ENCODE data around the gene ANKS3.

Gene ANKS3

GRCh38 chr16:4763791-4764190 lies 29.7 kb upstream of the ANKS3 start:
- Histone ChIP-seq H2AFZ (ENCODE audit: low read depth, low read length) (no peak overlapping the region), H3K27me3 (ENCODE audit: low read depth, low read length) (no peaks in the 10 kb centered on the region), H3K27ac (ENCODE audit: low read length) (no peak overlapping the region), H3K4me2 (ENCODE audit: low read length) (no peak overlapping the region), H3K36me3 (replicated peaks; ENCODE audit: low read depth, low read length) (peaks cover 23% of the 10 kb centered on the region), H3K9ac (ENCODE audit: low read length) (no peak overlapping the region), H4K20me1 (ENCODE audit: insufficient read depth, low read length) (no peaks in the 10 kb centered on the region), H3K79me2 (ENCODE audit: low read length) (peaks cover 18% of the 10 kb centered on the region), H3K9me3 (ENCODE audit: insufficient read depth, low read length) (no peaks in the 10 kb centered on the region), H3K4me3 (ENCODE audit: low read length) (no peak overlapping the region), H3K4me1 (ENCODE audit: low read length) (peaks cover 6% of the 10 kb centered on the region)
- no peak for TF ChIP-seq EZH2phosphoT487 (IDR thresholded peaks at IDR 0.05; ENCODE audit: low read depth)
- TF ChIP-seq, protein P1, sequence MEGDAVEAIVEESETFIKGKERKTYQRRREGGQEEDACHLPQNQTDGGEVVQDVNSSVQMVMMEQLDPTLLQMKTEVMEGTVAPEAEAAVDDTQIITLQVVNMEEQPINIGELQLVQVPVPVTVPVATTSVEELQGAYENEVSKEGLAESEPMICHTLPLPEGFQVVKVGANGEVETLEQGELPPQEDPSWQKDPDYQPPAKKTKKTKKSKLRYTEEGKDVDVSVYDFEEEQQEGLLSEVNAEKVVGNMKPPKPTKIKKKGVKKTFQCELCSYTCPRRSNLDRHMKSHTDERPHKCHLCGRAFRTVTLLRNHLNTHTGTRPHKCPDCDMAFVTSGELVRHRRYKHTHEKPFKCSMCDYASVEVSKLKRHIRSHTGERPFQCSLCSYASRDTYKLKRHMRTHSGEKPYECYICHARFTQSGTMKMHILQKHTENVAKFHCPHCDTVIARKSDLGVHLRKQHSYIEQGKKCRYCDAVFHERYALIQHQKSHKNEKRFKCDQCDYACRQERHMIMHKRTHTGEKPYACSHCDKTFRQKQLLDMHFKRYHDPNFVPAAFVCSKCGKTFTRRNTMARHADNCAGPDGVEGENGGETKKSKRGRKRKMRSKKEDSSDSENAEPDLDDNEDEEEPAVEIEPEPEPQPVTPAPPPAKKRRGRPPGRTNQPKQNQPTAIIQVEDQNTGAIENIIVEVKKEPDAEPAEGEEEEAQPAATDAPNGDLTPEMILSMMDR (IDR thresholded peaks at IDR 0.05; ENCODE audit: low read depth, low read length): no peak

GRCh38 chr16:4762205-4762604 lies 28.1 kb upstream of the ANKS3 start:
- peaks cover 6% of the 10 kb centered on the region for H3K4me1 ChIP-seq (ENCODE audit: low read length)
- H3K36me3 ChIP-seq (replicated peaks; ENCODE audit: low read depth, low read length): peaks cover 26% of the 10 kb centered on the region
- no peak overlapping the region for H2AFZ ChIP-seq (ENCODE audit: low read depth, low read length)
- peaks cover 18% of the 10 kb centered on the region for H3K79me2 ChIP-seq (ENCODE audit: low read length)
- no peaks in the 10 kb centered on the region for H3K27me3 ChIP-seq (ENCODE audit: low read depth, low read length)
- no peaks in the 10 kb centered on the region for H4K20me1 ChIP-seq (ENCODE audit: insufficient read depth, low read length)
- H3K9me3 ChIP-seq (ENCODE audit: insufficient read depth, low read length): no peaks in the 10 kb centered on the region
- H3K9ac ChIP-seq (ENCODE audit: low read length): no peak overlapping the region
- H3K27ac ChIP-seq (ENCODE audit: low read length): no peak overlapping the region
- TF ChIP-seq EZH2phosphoT487 (IDR thresholded peaks at IDR 0.05; ENCODE audit: low read depth): no peak
- TF ChIP-seq, protein P1 (IDR thresholded peaks at IDR 0.05; ENCODE audit: low read depth, low read length): no peak
- no peak overlapping the region for H3K4me2 ChIP-seq (ENCODE audit: low read length)
- H3K4me3 ChIP-seq (ENCODE audit: low read length): no peak overlapping the region

DNA sequence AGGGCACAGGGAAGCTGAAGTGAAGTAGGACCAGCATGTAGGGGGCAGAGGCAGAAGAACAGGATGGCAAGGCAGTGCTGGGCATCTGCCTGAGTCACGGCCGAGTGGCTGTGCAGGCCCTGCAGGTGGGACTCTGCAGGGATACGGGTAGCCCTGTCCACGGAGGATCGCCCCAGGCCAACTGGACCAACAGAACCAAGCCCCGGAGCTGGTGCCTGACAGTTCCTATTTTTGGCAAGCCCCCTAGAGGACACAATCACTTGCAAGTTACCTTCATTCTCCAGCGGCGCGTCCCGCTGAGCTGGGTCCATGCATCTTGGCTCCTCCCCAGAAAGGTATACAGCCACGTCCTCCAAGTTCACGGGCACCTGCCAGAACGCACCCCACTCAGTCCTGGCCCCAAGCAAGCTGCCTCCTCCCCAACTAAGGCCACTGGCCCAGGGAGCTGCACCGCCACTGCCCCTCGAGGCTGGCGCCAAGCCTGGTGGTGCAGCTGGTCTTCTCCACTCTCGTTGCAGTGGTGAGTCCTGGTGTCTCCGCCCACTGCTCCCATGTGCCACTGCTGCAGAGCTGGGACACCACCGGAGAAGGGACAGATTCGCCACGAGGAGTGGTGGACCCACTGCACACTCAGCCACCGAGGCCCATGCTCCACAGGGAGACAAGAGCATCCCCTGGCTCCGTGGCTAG lies 26.3 kb upstream of the ANKS3 start:
- Histone ChIP-seq H3K36me3 (replicated peaks; ENCODE audit: low read depth, low read length) (peaks cover 34% of the 10 kb centered on the region), H3K27ac (ENCODE audit: low read length) (no peak overlapping the region), H2AFZ (ENCODE audit: low read depth, low read length) (no peak overlapping the region), H3K4me1 (ENCODE audit: low read length) (no peaks in the 10 kb centered on the region), H3K4me2 (ENCODE audit: low read length) (no peak overlapping the region), H3K4me3 (ENCODE audit: low read length) (no peak overlapping the region), H4K20me1 (ENCODE audit: insufficient read depth, low read length) (no peaks in the 10 kb centered on the region), H3K79me2 (ENCODE audit: low read length) (peaks cover 4% of the 10 kb centered on the region; the same call in 1 of the 2 replicates), H3K27me3 (ENCODE audit: low read depth, low read length) (no peaks in the 10 kb centered on the region), H3K9ac (ENCODE audit: low read length) (no peak overlapping the region), H3K9me3 (ENCODE audit: insufficient read depth, low read length) (no peaks in the 10 kb centered on the region)
- TF ChIP-seq, protein P1 (IDR thresholded peaks at IDR 0.05; ENCODE audit: low read depth, low read length): no peak
- no peak for TF ChIP-seq EZH2phosphoT487 (IDR thresholded peaks at IDR 0.05; ENCODE audit: low read depth)

- H3K36me3 ChIP-seq (replicated peaks; ENCODE audit: low read depth, low read length): peaks cover 39% of the 10 kb centered on the region
- no peaks in the 10 kb centered on the region for H3K4me1 ChIP-seq (ENCODE audit: low read length)
- H3K9me3 ChIP-seq (ENCODE audit: insufficient read depth, low read length): no peaks in the 10 kb centered on the region
- no peak for TF ChIP-seq EZH2phosphoT487 (IDR thresholded peaks at IDR 0.05; ENCODE audit: low read depth)
- TF ChIP-seq, protein P1 (IDR thresholded peaks at IDR 0.05; ENCODE audit: low read depth, low read length): no peak
- H3K79me2 ChIP-seq (ENCODE audit: low read length): no peaks in the 10 kb centered on the region
- no peaks in the 10 kb centered on the region for H3K27me3 ChIP-seq (ENCODE audit: low read depth, low read length)
- H3K9ac ChIP-seq (ENCODE audit: low read length): no peak overlapping the region
- H3K4me3 ChIP-seq (ENCODE audit: low read length): no peak overlapping the region
- H3K27ac ChIP-seq (ENCODE audit: low read length): no peak overlapping the region
- H2AFZ ChIP-seq (ENCODE audit: low read depth, low read length): no peak overlapping the region
- no peaks in the 10 kb centered on the region for H4K20me1 ChIP-seq (ENCODE audit: insufficient read depth, low read length)
- H3K4me2 ChIP-seq (ENCODE audit: low read length): no peak overlapping the region
Observed at GRCh38 chr16:4755687-4756086, 21.6 kb upstream of the ANKS3 start.

All from OCI-LY3 (cell line).